Measurements from ENCODE around the gene SMIM20.

The SMIM20 gene

GRCh38 chr4:25938787-25939186 lies 24.8 kb downstream of the SMIM20 start:
- H3K36me3 ChIP-seq (ENCODE audit: control insufficient read depth, insufficient read depth, low read length) = no peaks in the 10 kb centered on the region
- H3K4me3 ChIP-seq (ENCODE audit: low read length) = no peak overlapping the region
- H3K27ac ChIP-seq (ENCODE audit: low read depth, low read length) = no peak overlapping the region
- H3K4me1 ChIP-seq (ENCODE audit: control insufficient read depth, insufficient read depth, low read length) = no peaks in the 10 kb centered on the region
- H3K27me3 ChIP-seq (ENCODE audit: control insufficient read depth, insufficient read depth, low read length) = no peaks in the 10 kb centered on the region
- no peak overlapping the region for H3K9ac ChIP-seq (ENCODE audit: low read length)

DNA sequence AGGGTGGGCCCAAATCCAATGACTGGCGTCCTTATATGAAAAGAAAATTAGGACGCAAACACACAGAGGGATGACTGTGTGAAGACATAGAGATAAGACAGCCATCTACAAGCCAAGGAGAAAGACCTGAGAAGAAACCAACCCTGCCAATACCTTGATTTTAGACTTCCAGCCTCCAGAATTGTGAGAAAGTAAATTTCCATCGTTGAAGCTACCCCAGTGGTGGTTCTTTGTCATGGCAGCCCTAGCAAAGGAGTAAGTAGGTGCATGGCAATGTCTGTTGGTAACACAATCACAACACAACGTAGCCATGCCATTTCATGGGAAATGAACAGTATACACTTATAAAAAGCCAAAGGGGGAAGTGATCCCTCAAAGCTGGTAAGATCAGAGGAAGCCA lies 25.3 kb downstream of the SMIM20 start:
- no peaks in the 10 kb centered on the region for H3K4me1 ChIP-seq (ENCODE audit: control insufficient read depth, insufficient read depth, low read length)
- no peak overlapping the region for H3K9ac ChIP-seq (ENCODE audit: low read length)
- H3K27ac ChIP-seq (ENCODE audit: low read depth, low read length) = no peak overlapping the region
- H3K36me3 ChIP-seq (ENCODE audit: control insufficient read depth, insufficient read depth, low read length) = no peaks in the 10 kb centered on the region
- H3K4me3 ChIP-seq (ENCODE audit: low read length) = no peak overlapping the region
- H3K27me3 ChIP-seq (ENCODE audit: control insufficient read depth, insufficient read depth, low read length) = no peaks in the 10 kb centered on the region

DNA sequence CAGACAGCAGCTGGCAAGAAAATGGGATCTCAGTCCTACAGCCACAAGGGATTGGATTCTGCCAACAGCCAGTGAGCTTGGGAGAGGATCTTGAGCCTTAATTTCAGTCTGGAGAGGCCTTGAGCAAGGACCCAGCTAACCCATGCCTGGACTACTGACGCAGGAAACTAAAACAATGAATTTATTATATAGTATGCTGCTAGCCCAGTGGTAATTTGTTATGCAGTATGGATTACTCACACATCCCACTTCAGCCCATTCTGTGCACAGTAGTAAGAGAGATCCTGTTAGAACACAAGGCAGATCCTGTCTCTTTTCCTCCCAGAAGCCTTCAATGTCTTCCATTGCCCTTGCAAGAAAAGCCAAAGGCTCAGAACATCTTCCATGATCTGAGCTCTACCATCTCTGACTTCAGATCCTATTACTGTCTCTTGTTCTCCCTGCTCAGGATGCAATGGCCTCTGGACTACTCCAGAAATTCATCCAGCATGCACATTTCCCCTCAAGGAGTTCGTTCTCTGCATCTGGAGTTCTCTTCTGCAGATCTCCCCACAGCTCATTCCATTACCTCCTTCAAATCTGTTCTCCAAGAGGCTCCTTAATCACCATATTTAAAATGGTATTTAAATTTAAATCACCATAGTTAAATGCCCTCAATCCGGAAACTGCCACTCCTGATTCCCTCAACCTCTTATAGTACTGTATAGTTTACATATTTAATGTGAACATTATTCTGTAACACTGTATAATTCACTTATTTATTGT lies 27.6 kb downstream of the SMIM20 start:
- Histone ChIP-seq H3K27ac (ENCODE audit: low read depth, low read length) (no peak overlapping the region), H3K9ac (ENCODE audit: low read length) (no peak overlapping the region), H3K36me3 (ENCODE audit: control insufficient read depth, insufficient read depth, low read length) (no peaks in the 10 kb centered on the region), H3K4me1 (ENCODE audit: control insufficient read depth, insufficient read depth, low read length) (no peaks in the 10 kb centered on the region), H3K4me3 (ENCODE audit: low read length) (no peak overlapping the region), H3K27me3 (ENCODE audit: control insufficient read depth, insufficient read depth, low read length) (no peaks in the 10 kb centered on the region)

GRCh38 chr4:25943312-25943711 lies 29.3 kb downstream of the SMIM20 start:
- Histone ChIP-seq H3K4me3 (ENCODE audit: low read length) (no peak overlapping the region), H3K4me1 (ENCODE audit: control insufficient read depth, insufficient read depth, low read length) (no peaks in the 10 kb centered on the region), H3K36me3 (ENCODE audit: control insufficient read depth, insufficient read depth, low read length) (no peaks in the 10 kb centered on the region), H3K27ac (ENCODE audit: low read depth, low read length) (no peak overlapping the region), H3K9ac (ENCODE audit: low read length) (no peak overlapping the region), H3K27me3 (ENCODE audit: control insufficient read depth, insufficient read depth, low read length) (no peaks in the 10 kb centered on the region)

- no peak overlapping the region for H3K9ac ChIP-seq (ENCODE audit: low read length)
- H3K27ac ChIP-seq (ENCODE audit: low read depth, low read length) = no peak overlapping the region
- H3K36me3 ChIP-seq (ENCODE audit: control insufficient read depth, insufficient read depth, low read length) = no peaks in the 10 kb centered on the region
- no peaks in the 10 kb centered on the region for H3K27me3 ChIP-seq (ENCODE audit: control insufficient read depth, insufficient read depth, low read length)
- H3K4me3 ChIP-seq (ENCODE audit: low read length) = no peak overlapping the region
- no peaks in the 10 kb centered on the region for H3K4me1 ChIP-seq (ENCODE audit: control insufficient read depth, insufficient read depth, low read length)
These were observed 29.8 kb downstream of the SMIM20 start for GRCh38 chr4:25943805-25944204.

DNA sequence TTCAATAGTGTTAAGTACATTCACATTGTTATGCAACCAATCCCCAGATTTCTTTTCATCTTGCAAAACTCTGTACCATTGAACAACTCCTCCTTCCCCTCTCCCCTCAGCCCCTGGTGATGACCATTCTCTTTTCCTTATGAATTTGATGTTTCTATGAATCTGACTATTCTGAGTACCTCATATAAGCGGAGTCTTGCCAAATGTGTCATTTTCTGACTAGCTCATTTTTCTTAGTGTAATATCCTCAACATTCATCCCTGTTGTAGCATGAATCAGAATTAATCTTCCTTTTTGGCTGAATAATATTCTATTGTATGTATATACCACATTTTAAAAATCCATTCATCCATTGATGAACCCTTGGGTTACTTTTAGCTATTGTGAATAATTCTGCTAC lies 34.0 kb downstream of the SMIM20 start:
- Histone ChIP-seq H3K27ac (ENCODE audit: low read depth, low read length) (no peak overlapping the region), H3K4me3 (ENCODE audit: low read length) (no peak overlapping the region), H3K9ac (ENCODE audit: low read length) (no peak overlapping the region), H3K4me1 (ENCODE audit: control insufficient read depth, insufficient read depth, low read length) (no peaks in the 10 kb centered on the region), H3K27me3 (ENCODE audit: control insufficient read depth, insufficient read depth, low read length) (no peaks in the 10 kb centered on the region), H3K36me3 (ENCODE audit: control insufficient read depth, insufficient read depth, low read length) (no peaks in the 10 kb centered on the region)

GRCh38 chr4:25949173-25949748 lies 35.2 kb downstream of the SMIM20 start:
- H3K36me3 ChIP-seq (ENCODE audit: control insufficient read depth, insufficient read depth, low read length) = no peaks in the 10 kb centered on the region
- H3K9ac ChIP-seq (ENCODE audit: low read length) = no peak overlapping the region

GRCh38 chr4:25949994-25950393 lies 36.0 kb downstream of the SMIM20 start:
- no peak overlapping the region for H3K9ac ChIP-seq (ENCODE audit: low read length)
- H3K27me3 ChIP-seq (ENCODE audit: control insufficient read depth, insufficient read depth, low read length) = no peaks in the 10 kb centered on the region
- H3K4me1 ChIP-seq (ENCODE audit: control insufficient read depth, insufficient read depth, low read length) = no peaks in the 10 kb centered on the region
- no peaks in the 10 kb centered on the region for H3K36me3 ChIP-seq (ENCODE audit: control insufficient read depth, insufficient read depth, low read length)
- H3K4me3 ChIP-seq (ENCODE audit: low read length) = no peak overlapping the region
- H3K27ac ChIP-seq (ENCODE audit: low read depth, low read length) = no peak overlapping the region

More at GRCh38 chr4:25949173-25949748, 35.2 kb downstream of the SMIM20 start:
- Histone ChIP-seq H3K4me1 (ENCODE audit: control insufficient read depth, insufficient read depth, low read length) (no peaks in the 10 kb centered on the region), H3K4me3 (ENCODE audit: low read length) (no peak overlapping the region), H3K27me3 (ENCODE audit: control insufficient read depth, insufficient read depth, low read length) (no peaks in the 10 kb centered on the region), H3K27ac (ENCODE audit: low read depth, low read length) (no peak overlapping the region)

GRCh38 chr4:25950461-25951389 lies 36.7 kb downstream of the SMIM20 start:
- H3K27ac ChIP-seq (ENCODE audit: low read depth, low read length) = no peak overlapping the region
- H3K4me1 ChIP-seq (ENCODE audit: control insufficient read depth, insufficient read depth, low read length) = no peaks in the 10 kb centered on the region
- H3K27me3 ChIP-seq (ENCODE audit: control insufficient read depth, insufficient read depth, low read length) = no peaks in the 10 kb centered on the region
- no peaks in the 10 kb centered on the region for H3K36me3 ChIP-seq (ENCODE audit: control insufficient read depth, insufficient read depth, low read length)
- H3K4me3 ChIP-seq (ENCODE audit: low read length) = no peak overlapping the region
- no peak overlapping the region for H3K9ac ChIP-seq (ENCODE audit: low read length)

DNA sequence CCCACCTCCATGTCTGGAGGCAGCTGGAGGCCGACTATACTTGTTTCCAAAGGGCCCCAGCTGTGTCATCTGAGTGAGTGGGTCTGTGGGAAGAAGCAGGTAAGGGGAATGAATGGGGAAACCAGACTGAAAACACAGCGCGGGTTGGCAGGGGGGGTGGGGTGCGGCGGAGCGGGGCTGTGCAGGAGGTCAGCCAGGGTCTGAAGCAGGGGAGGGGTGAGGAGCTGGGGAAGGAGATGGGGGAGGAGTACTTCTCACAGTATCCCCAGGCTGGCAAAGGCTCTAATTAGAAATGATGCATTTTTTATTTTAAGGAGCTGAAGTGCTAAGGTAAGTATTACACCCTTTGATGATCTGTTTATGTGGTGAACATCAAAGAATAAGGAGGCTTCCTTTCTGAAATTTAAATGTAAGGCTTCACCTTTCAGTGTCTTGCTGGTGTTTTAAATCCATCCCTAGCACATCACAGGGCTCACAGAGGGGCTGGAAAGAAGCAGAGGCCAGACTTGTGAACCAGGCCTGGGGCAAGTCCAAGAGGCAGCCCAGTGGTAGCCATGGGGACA lies 37.5 kb downstream of the SMIM20 start:
- Histone ChIP-seq H3K27ac (ENCODE audit: low read depth, low read length) (no peak overlapping the region), H3K4me1 (ENCODE audit: control insufficient read depth, insufficient read depth, low read length) (no peaks in the 10 kb centered on the region), H3K36me3 (ENCODE audit: control insufficient read depth, insufficient read depth, low read length) (no peaks in the 10 kb centered on the region), H3K27me3 (ENCODE audit: control insufficient read depth, insufficient read depth, low read length) (no peaks in the 10 kb centered on the region), H3K9ac (ENCODE audit: low read length) (no peak overlapping the region), H3K4me3 (ENCODE audit: low read length) (no peak overlapping the region)

DNA sequence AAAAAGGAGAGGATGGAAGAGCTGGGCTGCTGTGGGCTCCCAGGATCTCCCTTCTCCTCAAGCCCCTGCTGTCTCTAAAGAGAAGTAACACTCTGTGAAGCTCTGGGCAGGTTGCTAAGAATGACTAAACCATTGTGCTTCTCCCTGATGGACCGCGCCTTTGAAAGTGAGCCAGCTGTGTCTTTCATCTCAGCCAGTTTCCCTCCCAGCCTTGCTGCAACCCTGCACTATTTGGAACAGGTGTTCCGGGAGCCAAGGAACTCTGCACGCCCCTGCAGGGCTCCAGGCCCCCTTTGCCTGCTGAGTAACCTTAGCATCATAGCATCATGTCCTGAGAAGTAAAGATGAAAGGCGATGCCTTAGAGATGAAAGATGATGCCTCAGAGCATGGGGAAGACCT lies 39.7 kb downstream of the SMIM20 start:
- no peak overlapping the region for H3K4me3 ChIP-seq (ENCODE audit: low read length)
- H3K36me3 ChIP-seq (ENCODE audit: control insufficient read depth, insufficient read depth, low read length) = no peaks in the 10 kb centered on the region
- H3K27ac ChIP-seq (ENCODE audit: low read depth, low read length) = no peak overlapping the region
- H3K27me3 ChIP-seq (ENCODE audit: control insufficient read depth, insufficient read depth, low read length) = no peaks in the 10 kb centered on the region
- no peak overlapping the region for H3K9ac ChIP-seq (ENCODE audit: low read length)
- H3K4me1 ChIP-seq (ENCODE audit: control insufficient read depth, insufficient read depth, low read length) = no peaks in the 10 kb centered on the region

DNA sequence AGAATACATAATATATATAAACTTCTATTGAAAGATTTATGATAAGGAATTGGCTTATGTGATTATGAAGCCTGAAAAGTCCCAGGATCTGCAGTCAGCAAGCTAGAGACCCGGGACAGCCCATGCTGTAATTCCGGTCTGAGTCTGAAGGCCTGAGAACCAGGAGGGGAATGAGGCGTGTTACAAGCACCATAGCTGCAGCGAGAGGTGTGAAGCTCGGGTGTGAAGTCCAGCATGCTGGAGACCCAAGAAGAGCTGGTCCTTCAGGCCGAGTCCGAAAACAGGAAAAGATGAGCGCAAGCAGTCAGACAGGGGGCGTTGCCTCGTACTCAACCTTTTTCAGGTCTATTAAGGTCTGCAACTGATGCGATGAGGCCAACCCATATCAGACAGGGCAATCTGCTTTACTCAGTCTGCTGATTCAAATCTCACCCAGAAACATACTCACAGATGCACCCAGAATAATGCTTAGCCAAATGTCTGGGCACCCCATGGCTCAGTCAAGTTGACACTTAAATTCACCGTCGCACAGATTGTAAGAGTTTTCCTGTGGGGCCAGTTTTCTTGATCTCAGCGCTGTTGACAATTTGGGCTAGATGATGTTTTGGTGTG lies 40.4 kb downstream of the SMIM20 start:
- no peak overlapping the region for H3K27ac ChIP-seq (ENCODE audit: low read depth, low read length)
- H3K9ac ChIP-seq (ENCODE audit: low read length) = no peak overlapping the region
- H3K4me1 ChIP-seq (ENCODE audit: control insufficient read depth, insufficient read depth, low read length) = no peaks in the 10 kb centered on the region
- no peak overlapping the region for H3K4me3 ChIP-seq (ENCODE audit: low read length)
- H3K36me3 ChIP-seq (ENCODE audit: control insufficient read depth, insufficient read depth, low read length) = no peaks in the 10 kb centered on the region
- no peaks in the 10 kb centered on the region for H3K27me3 ChIP-seq (ENCODE audit: control insufficient read depth, insufficient read depth, low read length)

Measured in rectal smooth muscle tissue (tissue), 1 donor.